ENCODE results near the gene SP140. TPM values are rescaled to one million over a fixed set of nuclear protein-coding genes. Genes with fewer than 3 reads are reported as not detected.
A peak's percentile ranks its signal among the peaks of the same experiment; 100 is the strongest.

Gene SP140
- total and polyA plus RNA-seq, 2 of the 13 experiments (the other 11 are each of a cell fraction or from before 2014, with no cell fraction given), result 0.57 to 0.80 TPM

GRCh38 chr2:230326453-230327417 lies 101.2 kb downstream of the SP140 start, which contains the start of gene SP140L (continued):
- TF ChIP-seq TFAP4 (IDR thresholded peaks at IDR 0.05; ENCODE audit: borderline replicate concordance, low read depth), result peak; percentile 64; the same call in 1 of the 2 replicates
- TF ChIP-seq NR0B2 (CRISPR knock-in tag; IDR thresholded peaks at IDR 0.05), result peak; percentile 66; the same call in 1 of the 2 replicates
- TF ChIP-seq NCOA2 (CRISPR knock-in tag; IDR thresholded peaks at IDR 0.05), result peak; percentile 35
- peak; percentile 35; the same call in 1 of the 2 replicates for TF ChIP-seq ZNF510 (CRISPR knock-in tag; IDR thresholded peaks at IDR 0.05; ENCODE audit: low read depth)
- no peak for TF ChIP-seq SRSF4 (IDR thresholded peaks at IDR 0.05; ENCODE audit: low read depth, low read length, poor library complexity, severe bottlenecking)
- 0 out of 2 replicates have a peak, but pooled peaks have one; percentile 29 for TF ChIP-seq E2F5 (CRISPR knock-in tag; conservative IDR thresholded peaks at IDR 0.05)
- TF ChIP-seq SMC3 (IDR thresholded peaks at IDR 0.05; ENCODE audit: low read length), result no peak
- peak; percentile 74; the same call in 1 of the 2 replicates for TF ChIP-seq SP140L (CRISPR knock-in tag; IDR thresholded peaks at IDR 0.05; ENCODE audit: borderline replicate concordance)
- peak; percentile 97 for TF ChIP-seq ZNF362 (CRISPR knock-in tag; IDR thresholded peaks at IDR 0.05; ENCODE audit: borderline replicate concordance)
- peak; percentile 95 for TF ChIP-seq PHF8 (CRISPR knock-in tag; IDR thresholded peaks at IDR 0.05)
- no peak for TF ChIP-seq CHCHD3 (CRISPR knock-in tag; IDR thresholded peaks at IDR 0.05)
- TF ChIP-seq JDP2 (CRISPR knock-in tag; IDR thresholded peaks at IDR 0.05; ENCODE audit: borderline replicate concordance), result no peak
- no peak for TF ChIP-seq ZBTB20 (CRISPR knock-in tag; IDR thresholded peaks at IDR 0.05; ENCODE audit: borderline replicate concordance, low read depth)
- peak; percentile 57; the same call in 1 of the 2 replicates for TF ChIP-seq ZNF788 (CRISPR knock-in tag; IDR thresholded peaks at IDR 0.05; ENCODE audit: borderline replicate concordance)
- TF ChIP-seq BCL6 (CRISPR knock-in tag; IDR thresholded peaks at IDR 0.05), result peak; percentile 55; the same call in 1 of the 2 replicates
- no peak for TF ChIP-seq ATF6 (CRISPR knock-in tag; conservative IDR thresholded peaks at IDR 0.05)
- TF ChIP-seq CENPBD1 (CRISPR knock-in tag; IDR thresholded peaks at IDR 0.05; ENCODE audit: borderline replicate concordance, low read depth), result no peak
- no peak for TF ChIP-seq NCOR1 (IDR thresholded peaks at IDR 0.05; ENCODE audit: borderline replicate concordance, low read length)
- no peak for TF ChIP-seq ZSCAN12 (CRISPR knock-in tag; IDR thresholded peaks at IDR 0.05)
- TF ChIP-seq RCOR2 (CRISPR knock-in tag; IDR thresholded peaks at IDR 0.05), result 0 out of 2 replicates have a peak, but pooled peaks have one; percentile 42
- peak; percentile 37; the same call in 1 of the 2 replicates for TF ChIP-seq ZNF3 (CRISPR knock-in tag; IDR thresholded peaks at IDR 0.05)
